Memory B cell (primary cell): ENCODE results near the gene OR2W3.
A peak's percentile ranks its signal among the peaks of the same experiment; 100 is the strongest.

Source experiments
- ATAC-seq: fragments of 150-1000 bp; cut with Tn5 transposase; 2 replicates; pipeline ENCODE4 v1.10.0; 2021; ENCODE audit warnings: low read depth, mild to moderate bottlenecking, moderate library complexity
- DNase-seq, 2 donors: peaks; one replicate each; pipeline ENCODE4 v3.0.0; 2022; ENCODE audit warnings: low spot score in 2 of 2
- H3K27ac Mint-ChIP-seq: one replicate; pipeline ENCODE4 v1.8.0; 2022; ENCODE audit warnings: mild to moderate bottlenecking, moderate library complexity, mixed read lengths
- H3K27me3 Mint-ChIP-seq: one replicate; pipeline ENCODE4 v1.8.0; 2022; ENCODE audit warnings: mixed read lengths
- H3K36me3 Mint-ChIP-seq: one replicate; pipeline ENCODE4 v1.8.0; 2022; ENCODE audit warnings: mild to moderate bottlenecking, mixed read lengths
- H3K4me1 Mint-ChIP-seq: one replicate; pipeline ENCODE4 v1.8.0; 2022; ENCODE audit warnings: mixed read lengths
- H3K4me3 Mint-ChIP-seq: one replicate; pipeline ENCODE4 v1.8.0; 2022; ENCODE audit warnings: mild to moderate bottlenecking, moderate library complexity, mixed read lengths
- H3K9me3 Mint-ChIP-seq: one replicate; pipeline ENCODE4 v1.8.0; 2022; ENCODE audit warnings: mixed read lengths

OR2W3 gene

GRCh38 chr1:247895163-247895637 lies at the start of gene OR2W3:
TSS of gene OR2W3 (plus strand) at chr1:247895587. CDS start at chr1:247895587, 0 bp downstream.
- Mint-ChIP-seq H3K4me1 (no peaks in the 10 kb centered on the region), H3K27ac (no peak within 1 kb of the TSS), H3K9me3 (peaks cover 3% of the 10 kb centered on the region), H3K27me3 (peaks cover 1% of the 10 kb centered on the region), H3K36me3 (no peaks in the 10 kb centered on the region), H3K4me3 (no peak within 1 kb of the TSS)
- no peak for ATAC-seq
- DNase-seq, result no peak

GRCh38 chr1:247845693-247846017 lies 49.7 kb upstream of the OR2W3 start:
- Mint-ChIP-seq H3K36me3 (no peaks in the 10 kb centered on the region), H3K27ac (no peak overlapping the region), H3K4me1 (no peaks in the 10 kb centered on the region), H3K9me3 (no peaks in the 10 kb centered on the region), H3K27me3 (peaks cover 2% of the 10 kb centered on the region), H3K4me3 (no peak overlapping the region)
- no peak for DNase-seq
- no peak for ATAC-seq

DNA sequence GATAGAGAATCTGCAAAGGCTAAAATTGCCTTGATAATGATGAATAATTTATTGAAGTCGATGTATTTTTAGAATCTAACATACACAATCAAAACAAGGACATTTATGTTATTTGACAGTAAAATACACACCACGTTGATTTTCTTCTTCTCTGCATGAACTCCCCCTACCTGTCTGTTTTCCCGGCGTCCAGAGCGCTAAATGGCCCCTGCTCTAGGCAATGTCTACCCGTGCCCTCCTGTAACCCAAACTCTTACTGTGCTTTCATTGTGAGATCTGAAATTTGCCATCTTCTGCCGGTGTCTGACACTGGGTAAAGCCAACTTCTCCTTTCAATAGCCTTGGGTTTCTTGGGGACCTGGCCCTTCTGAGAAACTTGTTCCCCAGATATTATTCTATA lies 47.0 kb upstream of the OR2W3 start:
- ATAC-seq, result no peak
- Mint-ChIP-seq H3K27me3 (peaks cover 5% of the 10 kb centered on the region), H3K4me3 (no peak overlapping the region), H3K27ac (no peak overlapping the region), H3K9me3 (peaks cover 1% of the 10 kb centered on the region), H3K36me3 (no peaks in the 10 kb centered on the region), H3K4me1 (no peaks in the 10 kb centered on the region)
- no peak for DNase-seq

GRCh38 chr1:247849616-247850015 lies 45.8 kb upstream of the OR2W3 start:
- Mint-ChIP-seq H3K9me3 (peaks cover 3% of the 10 kb centered on the region), H3K27ac (no peak overlapping the region), H3K4me1 (no peaks in the 10 kb centered on the region), H3K27me3 (peaks cover 6% of the 10 kb centered on the region), H3K36me3 (no peaks in the 10 kb centered on the region), H3K4me3 (no peak overlapping the region)
- DNase-seq (no peak), ATAC-seq (no peak)

GRCh38 chr1:247854899-247855545 lies 40.4 kb upstream of the OR2W3 start:
- H3K27ac Mint-ChIP-seq, result no peak overlapping the region
- peaks cover 6% of the 10 kb centered on the region for H3K4me1 Mint-ChIP-seq
- H3K36me3 Mint-ChIP-seq, result no peaks in the 10 kb centered on the region
- peaks cover 15% of the 10 kb centered on the region for H3K27me3 Mint-ChIP-seq
- no peak for DNase-seq
- no peak overlapping the region for H3K4me3 Mint-ChIP-seq
- no peak for ATAC-seq
- H3K9me3 Mint-ChIP-seq, result peaks cover 3% of the 10 kb centered on the region

DNA sequence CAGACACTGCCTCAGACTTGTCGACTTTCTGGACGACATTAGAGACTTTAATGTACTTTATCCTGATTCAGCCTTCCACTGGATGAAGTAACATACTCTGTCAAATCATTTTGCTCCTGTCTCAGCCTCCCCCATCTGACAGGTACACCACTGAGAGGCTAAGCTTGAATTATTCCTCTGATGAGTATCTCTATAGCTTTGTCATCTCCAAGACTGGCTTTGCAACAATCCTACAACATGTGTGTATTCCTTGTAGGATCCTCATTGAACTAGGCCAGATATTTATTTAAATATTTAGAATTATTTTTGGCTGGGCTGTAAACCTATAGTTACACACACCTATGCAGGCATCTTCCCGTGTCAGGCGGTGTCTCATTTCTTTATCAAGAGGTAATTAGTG lies 39.5 kb upstream of the OR2W3 start:
- Mint-ChIP-seq H3K27me3 (peaks cover 15% of the 10 kb centered on the region), H3K4me1 (peaks cover 6% of the 10 kb centered on the region), H3K27ac (no peak overlapping the region), H3K36me3 (no peaks in the 10 kb centered on the region), H3K9me3 (peaks cover 3% of the 10 kb centered on the region), H3K4me3 (no peak overlapping the region)
- no peak for ATAC-seq
- DNase-seq, result no peak

GRCh38 chr1:247857069-247857984 lies 38.1 kb upstream of the OR2W3 start, which contains the start of gene TRIM58:
TSS of gene TRIM58 (plus strand) at chr1:247857187. CDS start at chr1:247857247, 60 bp downstream.
- H3K9me3 Mint-ChIP-seq, result peaks cover 3% of the 10 kb centered on the region
- peak within 1 kb of the TSS; percentile 76 for H3K4me3 Mint-ChIP-seq
- peak; percentile 68 for ATAC-seq
- DNase-seq, result peak in 1 of 2 donors; percentile 34
- H3K36me3 Mint-ChIP-seq, result no peaks in the 10 kb centered on the region
- H3K4me1 Mint-ChIP-seq, result peaks cover 6% of the 10 kb centered on the region
- no peak within 1 kb of the TSS for H3K27ac Mint-ChIP-seq
- peaks cover 14% of the 10 kb centered on the region for H3K27me3 Mint-ChIP-seq

DNA sequence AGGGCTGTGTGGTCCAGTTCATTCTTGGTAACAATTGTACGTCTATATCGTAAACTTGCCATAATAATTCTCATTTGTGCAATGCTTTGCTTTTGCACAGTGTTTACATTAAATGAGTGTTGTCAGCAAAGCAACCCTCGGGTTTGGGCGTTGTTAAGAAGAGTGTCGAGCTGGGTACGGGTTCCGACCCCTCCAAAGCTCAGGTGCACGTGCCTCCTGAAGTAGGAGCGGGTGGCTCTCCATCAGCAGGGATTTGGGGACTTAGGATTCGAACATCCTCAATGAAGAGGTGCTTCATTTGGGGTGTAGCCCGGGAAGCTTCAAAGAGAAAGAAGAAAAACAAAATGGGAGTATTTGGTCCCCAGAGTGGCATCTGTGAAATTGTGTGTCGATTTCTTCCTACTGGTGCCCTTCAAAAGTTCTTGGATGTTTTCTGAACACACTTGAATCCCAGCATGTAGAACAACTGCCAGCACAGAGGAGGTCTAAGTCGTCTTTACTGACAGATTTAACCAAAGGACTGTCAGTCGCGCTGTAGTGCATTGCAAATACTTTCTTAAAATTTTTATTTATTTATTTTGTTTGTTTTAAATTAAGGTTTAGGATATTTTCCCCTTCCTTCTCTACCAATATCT lies 37.3 kb upstream of the OR2W3 start:
- H3K27ac Mint-ChIP-seq, result no peak overlapping the region
- no peak for ATAC-seq
- H3K36me3 Mint-ChIP-seq, result no peaks in the 10 kb centered on the region
- peaks cover 3% of the 10 kb centered on the region for H3K9me3 Mint-ChIP-seq
- H3K4me3 Mint-ChIP-seq, result peak overlapping the region; percentile 76
- peaks cover 6% of the 10 kb centered on the region for H3K4me1 Mint-ChIP-seq
- peaks cover 17% of the 10 kb centered on the region for H3K27me3 Mint-ChIP-seq
- DNase-seq, result peak in 1 of 2 donors; percentile 11

GRCh38 chr1:247862756-247863155 lies 32.6 kb upstream of the OR2W3 start:
- no peak for ATAC-seq
- Mint-ChIP-seq H3K4me3 (no peak overlapping the region), H3K4me1 (peaks cover 5% of the 10 kb centered on the region), H3K27me3 (peaks cover 14% of the 10 kb centered on the region), H3K27ac (no peak overlapping the region), H3K9me3 (no peaks in the 10 kb centered on the region), H3K36me3 (no peaks in the 10 kb centered on the region)
- DNase-seq, result no peak

- no peaks in the 10 kb centered on the region for H3K36me3 Mint-ChIP-seq
- H3K4me3 Mint-ChIP-seq, result no peak overlapping the region
- peaks cover 1% of the 10 kb centered on the region for H3K9me3 Mint-ChIP-seq
- ATAC-seq, result no peak
- no peak overlapping the region for H3K27ac Mint-ChIP-seq
- peaks cover 8% of the 10 kb centered on the region for H3K27me3 Mint-ChIP-seq
- DNase-seq, result no peak
- no peaks in the 10 kb centered on the region for H3K4me1 Mint-ChIP-seq
Observed at GRCh38 chr1:247864644-247865043, 30.7 kb upstream of the OR2W3 start.

GRCh38 chr1:247865416-247865815 lies 30.0 kb upstream of the OR2W3 start:
- no peak for ATAC-seq
- H3K4me3 Mint-ChIP-seq, result no peak overlapping the region
- peaks cover 8% of the 10 kb centered on the region for H3K27me3 Mint-ChIP-seq
- no peaks in the 10 kb centered on the region for H3K36me3 Mint-ChIP-seq
- H3K9me3 Mint-ChIP-seq, result peaks cover 4% of the 10 kb centered on the region
- no peak overlapping the region for H3K27ac Mint-ChIP-seq
- H3K4me1 Mint-ChIP-seq, result no peaks in the 10 kb centered on the region
- DNase-seq, result no peak

- H3K36me3 Mint-ChIP-seq, result no peaks in the 10 kb centered on the region
- no peak overlapping the region for H3K27ac Mint-ChIP-seq
- no peak for DNase-seq
- H3K4me3 Mint-ChIP-seq, result no peak overlapping the region
- H3K4me1 Mint-ChIP-seq, result no peaks in the 10 kb centered on the region
- ATAC-seq, result no peak
- H3K27me3 Mint-ChIP-seq, result peaks cover 2% of the 10 kb centered on the region
- peaks cover under 1% of the 10 kb centered on the region for H3K9me3 Mint-ChIP-seq
Observed at GRCh38 chr1:247883346-247883745, 12.0 kb upstream of the OR2W3 start.

DNA sequence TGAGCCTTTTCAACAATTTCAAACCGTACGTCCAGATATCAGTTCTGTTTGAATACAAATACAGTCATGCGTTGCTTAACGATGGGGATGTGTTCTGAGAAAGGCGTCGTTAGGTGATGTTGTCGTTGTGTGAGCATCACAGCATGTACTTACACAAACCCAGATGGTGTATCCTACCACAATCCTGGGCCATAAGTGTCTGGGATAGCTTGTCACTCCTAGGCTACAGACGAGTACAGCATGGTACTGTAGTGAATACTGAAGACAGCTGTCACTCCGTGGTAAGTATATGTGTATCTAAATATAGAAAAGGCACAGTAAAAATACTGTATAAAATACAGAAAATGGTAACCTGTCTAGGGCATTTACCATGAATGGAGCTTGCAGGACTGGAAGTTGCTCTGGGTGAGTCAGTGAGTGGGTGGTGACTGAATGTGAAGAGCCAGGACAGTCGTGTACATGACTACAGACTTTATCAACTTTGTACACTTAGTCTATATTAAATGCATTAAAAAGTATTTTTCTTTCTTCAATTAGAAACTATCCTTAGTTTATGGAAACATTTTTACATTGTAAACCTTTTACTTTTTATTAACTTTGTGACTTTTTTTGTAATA lies 10.5 kb upstream of the OR2W3 start:
- H3K4me1 Mint-ChIP-seq, result no peaks in the 10 kb centered on the region
- H3K36me3 Mint-ChIP-seq, result no peaks in the 10 kb centered on the region
- H3K9me3 Mint-ChIP-seq, result no peaks in the 10 kb centered on the region
- DNase-seq, result no peak
- H3K27ac Mint-ChIP-seq, result no peak overlapping the region
- no peaks in the 10 kb centered on the region for H3K27me3 Mint-ChIP-seq
- no peak overlapping the region for H3K4me3 Mint-ChIP-seq
- no peak for ATAC-seq

GRCh38 chr1:247895976-247896375 lies 589 bp downstream of the OR2W3 start:
- Mint-ChIP-seq H3K27me3 (peaks cover 1% of the 10 kb centered on the region), H3K4me1 (no peaks in the 10 kb centered on the region), H3K4me3 (no peak overlapping the region), H3K9me3 (peaks cover 3% of the 10 kb centered on the region), H3K36me3 (no peaks in the 10 kb centered on the region), H3K27ac (no peak overlapping the region)
- ATAC-seq (no peak), DNase-seq (no peak)
